Adrenal gland (tissue), 12 donors: Measurements from ENCODE around the gene GPR35. TPM values are rescaled to one million over a fixed set of nuclear protein-coding genes. Genes with fewer than 3 reads are reported as not detected.

Source experiments
- DNase-seq, 7 donors: peaks; one replicate each; pipeline ENCODE4 v3.0.0-alpha.2; 2019 to 2020
- H3K27ac ChIP-seq, 5 donors: fragments of 200-600 bp; sonication (generic) in 4 of 5; 1 replicate in 3 of 5; 2 replicates in 2 of 5; pipeline versions ENCODE4 v1.5.1 to v1.8.0; 2016 to 2020; ENCODE audit warnings: mild to moderate bottlenecking in 1 of 5
- H3K27me3 ChIP-seq: fragments of 200-600 bp; 2 replicates; pipeline ENCODE4 v1.8.0; 2021
- H3K36me3 ChIP-seq, 2 donors: fragments of 200-600 bp; replicated peaks in 1 of 2; 1 replicate in 1 of 2; 2 replicates in 1 of 2; pipeline versions ENCODE4 v1.5.1 to v1.8.0; 2018 to 2022
- H3K4me1 ChIP-seq, 2 donors: fragments of 200-600 bp; replicated peaks in 1 of 2; 1 replicate in 1 of 2; 2 replicates in 1 of 2; pipeline versions ENCODE4 v1.5.1 to v1.8.0; 2018 to 2021
- H3K4me3 ChIP-seq, 4 donors: fragments of 200-600 bp; sonication (generic) in 3 of 4; one replicate each; pipeline ENCODE4 v1.5.1; 2016 to 2018
- H3K9me3 ChIP-seq, 3 donors: fragments of 200-600 bp; sonication (generic) in 1 of 3; replicated peaks in 1 of 3; 1 replicate in 2 of 3; 2 replicates in 1 of 3; pipeline versions ENCODE4 v1.5.1 to v1.8.0; 2016 to 2021
- POLR2A ChIP-seq, 2 donors: fragments of 450-650 bp; IDR thresholded peaks; one replicate each; pipeline ENCODE4 v1.6.1; 2017; ENCODE audit warnings: antibody characterized with exemption in 2 of 2, mild to moderate bottlenecking in 2 of 2, moderate library complexity in 1 of 2
- WGBS, 4 donors: extraction: QIAGEN DNeasy Blood & Tissue Kit in 2 of 4; methylation state at CpG; one replicate each; pipeline versions ENCODE4 v1.1.5 to v1.1.7; 2013 to 2017; 5-methylcytosine and 5-hydroxymethylcytosine counted together
- intact Hi-C, 2 donors: fragments of 100-400 bp; cut with DNase I; formaldehyde crosslinking; loops; one replicate each; pipeline versions ENCODE4 v1.14.1 to v1.15.0; 2022 to 2023
- polyA plus RNA-seq, 3 donors: library from polyadenylated mRNA; stranded (reverse); fragments of 200-250 nt in 2 of 3; fragments of 350-450 nt in 1 of 3; fragmentation: Illumina TruSeq in 1 of 3; extraction: RNeasy Lipid Tissue Mini Kit (QIAGEN cat#74804) in 1 of 3; gene quantifications; one replicate each; pipeline ENCODE4 v1.2.3, GENCODE V29; 2013 to 2014
- total RNA-seq, 9 donors: library from RNA; depleted of rRNA in 4 of 9; stranded (reverse); fragments of >200 nt in 4 of 9; fragments of 120-200 nt in 1 of 9; fragmentation: NEBNext Ultra II Directional in 1 of 9; extraction: Animal tissue kit (Norgen Biotek cat#: 25700) in 1 of 9; gene quantifications; one replicate each; pipeline versions ENCODE4 v1.1.0 to v1.2.4, GENCODE V29; 2013 to 2023
- TF ChIP-seq, protein P1 (sequence below), 6 experiments: fragments of 450-650 bp in 4 of 6; fragments of 200-600 bp in 2 of 6; sonication (generic) in 1 of 6; IDR thresholded peaks; 1 replicate in 5 of 6; 2 replicates in 1 of 6; pipeline versions ENCODE4 v1.5.1 to v1.8.0; 2016 to 2021; ENCODE audit warnings: antibody characterized with exemption in 6 of 6, mild to moderate bottlenecking in 2 of 6, moderate library complexity in 1 of 6
- donor health status: healthy with polysubstance abuse.
- donor health status: Bipolar disorder and iron deficiency.
- donor health status: DM: yes; HTN: yes; CAD: no.
- donor health status: DM: no; HTN: no; CAD: no.
- donor health status: DM: no; HTN: no; CAD: no.
- donor health status: DM: yes; HTN: yes; CAD: no.

GPR35 gene
- total and polyA plus RNA-seq, 12 donors: 0.07 to 5.7 (median 1.0) TPM; not detected in 1

DNA sequence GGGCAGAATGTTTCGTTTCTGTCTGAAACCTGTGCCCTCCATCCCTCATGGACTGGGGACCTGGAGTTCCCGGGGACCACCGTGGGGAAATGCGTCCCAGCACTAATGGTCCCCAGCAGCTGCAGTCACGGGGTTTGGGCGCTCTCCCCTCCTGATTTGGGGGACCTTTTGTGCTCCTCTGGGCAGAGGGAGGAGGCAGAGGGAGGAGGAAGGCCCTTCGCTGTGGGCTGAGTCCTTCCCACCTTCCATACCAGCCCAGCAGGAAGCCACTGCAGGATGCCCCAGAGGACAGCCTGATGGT lies 3.2 kb downstream of the GPR35 start:
- no peaks in the 10 kb centered on the region for H3K4me1 ChIP-seq
- WGBS, 4 donors: 83 to 92% (median 91%) methylated on average over 5 to 7 of the region's 7 CpGs
- peaks cover 3% of the 10 kb centered on the region for H3K27me3 ChIP-seq
- H3K27ac ChIP-seq: no peak overlapping the region
- intact Hi-C loops: no loop called here
- no peak overlapping the region for H3K4me3 ChIP-seq
- TF ChIP-seq, protein P1, sequence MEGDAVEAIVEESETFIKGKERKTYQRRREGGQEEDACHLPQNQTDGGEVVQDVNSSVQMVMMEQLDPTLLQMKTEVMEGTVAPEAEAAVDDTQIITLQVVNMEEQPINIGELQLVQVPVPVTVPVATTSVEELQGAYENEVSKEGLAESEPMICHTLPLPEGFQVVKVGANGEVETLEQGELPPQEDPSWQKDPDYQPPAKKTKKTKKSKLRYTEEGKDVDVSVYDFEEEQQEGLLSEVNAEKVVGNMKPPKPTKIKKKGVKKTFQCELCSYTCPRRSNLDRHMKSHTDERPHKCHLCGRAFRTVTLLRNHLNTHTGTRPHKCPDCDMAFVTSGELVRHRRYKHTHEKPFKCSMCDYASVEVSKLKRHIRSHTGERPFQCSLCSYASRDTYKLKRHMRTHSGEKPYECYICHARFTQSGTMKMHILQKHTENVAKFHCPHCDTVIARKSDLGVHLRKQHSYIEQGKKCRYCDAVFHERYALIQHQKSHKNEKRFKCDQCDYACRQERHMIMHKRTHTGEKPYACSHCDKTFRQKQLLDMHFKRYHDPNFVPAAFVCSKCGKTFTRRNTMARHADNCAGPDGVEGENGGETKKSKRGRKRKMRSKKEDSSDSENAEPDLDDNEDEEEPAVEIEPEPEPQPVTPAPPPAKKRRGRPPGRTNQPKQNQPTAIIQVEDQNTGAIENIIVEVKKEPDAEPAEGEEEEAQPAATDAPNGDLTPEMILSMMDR (IDR thresholded peaks at IDR 0.05): no peak
- no peak for TF ChIP-seq POLR2A (IDR thresholded peaks at IDR 0.05)
- DNase-seq: peak in 3 of 7 donors; percentile 4 to 7 (median 4)
- H3K36me3 ChIP-seq: no peaks in the 10 kb centered on the region
- H3K9me3 ChIP-seq: no peaks in the 10 kb centered on the region

DNA sequence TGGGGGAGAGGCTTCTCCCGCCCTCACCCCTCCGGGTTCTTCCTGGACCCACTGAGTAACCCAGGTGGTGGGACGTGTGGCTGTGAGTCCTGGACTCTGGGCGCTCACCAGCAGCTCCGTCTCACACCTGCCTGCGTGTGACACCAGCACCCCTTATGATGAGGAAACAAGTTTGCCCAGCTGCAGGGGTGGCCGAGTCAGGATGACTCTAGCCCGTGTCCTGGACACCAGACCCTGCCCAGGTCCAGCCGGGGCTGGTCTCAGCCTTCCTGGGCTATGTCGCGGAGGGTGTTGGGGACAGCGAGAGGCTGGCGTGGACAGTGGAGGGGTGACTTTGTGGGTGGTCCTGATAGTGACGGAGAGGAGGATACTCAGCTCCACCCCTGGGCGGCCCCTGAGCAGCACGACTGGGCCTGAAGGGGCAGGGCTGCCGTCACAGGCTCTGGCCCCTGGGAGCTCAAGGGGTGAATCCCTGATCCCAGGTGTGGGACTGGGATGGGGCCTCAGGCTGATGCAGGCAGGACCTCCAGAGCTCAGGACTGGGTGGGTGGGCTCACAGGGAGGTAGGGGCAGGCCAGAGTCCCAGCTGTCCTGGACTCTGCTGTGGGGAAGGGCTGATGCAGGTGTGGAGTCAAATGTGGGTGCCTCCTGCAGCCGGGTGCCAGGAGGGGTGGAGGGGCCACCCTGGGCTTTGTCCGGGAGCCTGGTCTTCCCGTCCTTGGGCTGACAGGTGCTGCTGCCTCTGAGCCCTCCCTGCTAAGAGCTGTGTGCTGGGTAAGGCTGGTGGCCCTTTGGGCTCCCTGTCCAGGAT lies 3.7 kb downstream of the GPR35 start:
- peaks cover 3% of the 10 kb centered on the region for H3K27me3 ChIP-seq
- WGBS, 4 donors: 70 to 86% (median 76%) methylated on average over 6 to 20 of the region's 20 CpGs
- H3K27ac ChIP-seq: no peak overlapping the region
- TF ChIP-seq POLR2A (IDR thresholded peaks at IDR 0.05): no peak
- TF ChIP-seq, protein P1 (IDR thresholded peaks at IDR 0.05): no peak
- no peaks in the 10 kb centered on the region for H3K4me1 ChIP-seq
- DNase-seq: peak in 3 of 7 donors; percentile 4 to 9 (median 9)
- intact Hi-C loops: no loop called here
- H3K4me3 ChIP-seq: no peak overlapping the region
- H3K36me3 ChIP-seq: no peaks in the 10 kb centered on the region
- no peaks in the 10 kb centered on the region for H3K9me3 ChIP-seq

DNA sequence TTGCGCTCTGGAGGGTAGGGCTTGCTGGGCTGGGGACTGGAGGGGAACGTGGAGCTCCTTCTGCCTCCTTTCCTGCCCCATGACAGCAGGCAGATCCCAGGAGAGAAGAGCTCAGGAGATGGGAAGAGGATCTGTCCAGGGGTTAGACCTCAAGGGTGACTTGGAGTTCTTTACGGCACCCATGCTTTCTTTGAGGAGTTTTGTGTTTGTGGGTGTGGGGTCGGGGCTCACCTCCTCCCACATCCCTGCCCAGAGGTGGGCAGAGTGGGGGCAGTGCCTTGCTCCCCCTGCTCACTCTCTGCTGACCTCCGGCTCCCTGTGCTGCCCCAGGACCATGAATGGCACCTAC lies 4.3 kb downstream of the GPR35 start:
- WGBS, 4 donors: 68 to 100% (median 87%) methylated on average over 2 to 5 of the region's 5 CpGs
- no peak for TF ChIP-seq POLR2A (IDR thresholded peaks at IDR 0.05)
- TF ChIP-seq, protein P1 (IDR thresholded peaks at IDR 0.05): no peak
- H3K27me3 ChIP-seq: peaks cover 3% of the 10 kb centered on the region
- no peaks in the 10 kb centered on the region for H3K4me1 ChIP-seq
- intact Hi-C loops: no loop called here
- H3K27ac ChIP-seq: no peak overlapping the region
- no peaks in the 10 kb centered on the region for H3K36me3 ChIP-seq
- DNase-seq: peak in 1 of 7 donors; percentile 9
- H3K4me3 ChIP-seq: no peak overlapping the region
- no peaks in the 10 kb centered on the region for H3K9me3 ChIP-seq

DNA sequence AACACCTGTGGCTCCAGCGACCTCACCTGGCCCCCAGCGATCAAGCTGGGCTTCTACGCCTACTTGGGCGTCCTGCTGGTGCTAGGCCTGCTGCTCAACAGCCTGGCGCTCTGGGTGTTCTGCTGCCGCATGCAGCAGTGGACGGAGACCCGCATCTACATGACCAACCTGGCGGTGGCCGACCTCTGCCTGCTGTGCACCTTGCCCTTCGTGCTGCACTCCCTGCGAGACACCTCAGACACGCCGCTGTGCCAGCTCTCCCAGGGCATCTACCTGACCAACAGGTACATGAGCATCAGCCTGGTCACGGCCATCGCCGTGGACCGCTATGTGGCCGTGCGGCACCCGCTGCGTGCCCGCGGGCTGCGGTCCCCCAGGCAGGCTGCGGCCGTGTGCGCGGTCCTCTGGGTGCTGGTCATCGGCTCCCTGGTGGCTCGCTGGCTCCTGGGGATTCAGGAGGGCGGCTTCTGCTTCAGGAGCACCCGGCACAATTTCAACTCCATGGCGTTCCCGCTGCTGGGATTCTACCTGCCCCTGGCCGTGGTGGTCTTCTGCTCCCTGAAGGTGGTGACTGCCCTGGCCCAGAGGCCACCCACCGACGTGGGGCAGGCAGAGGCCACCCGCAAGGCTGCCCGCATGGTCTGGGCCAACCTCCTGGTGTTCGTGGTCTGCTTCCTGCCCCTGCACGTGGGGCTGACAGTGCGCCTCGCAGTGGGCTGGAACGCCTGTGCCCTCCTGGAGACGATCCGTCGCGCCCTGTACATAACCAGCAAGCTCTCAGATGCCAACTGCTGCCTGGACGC lies 4.9 kb downstream of the GPR35 start:
- Histone ChIP-seq H3K27me3 (peaks cover 3% of the 10 kb centered on the region), H3K9me3 (no peaks in the 10 kb centered on the region), H3K4me3 (no peak overlapping the region), H3K36me3 (no peaks in the 10 kb centered on the region), H3K4me1 (no peaks in the 10 kb centered on the region), H3K27ac (no peak overlapping the region)
- TF ChIP-seq POLR2A (IDR thresholded peaks at IDR 0.05): no peak
- TF ChIP-seq, protein P1 (IDR thresholded peaks at IDR 0.05): no peak
- peak in 3 of 7 donors; percentile 4 to 9 (median 9) for DNase-seq
- WGBS, 4 donors: 92 to 100% (median 93%) methylated on average over 1 to 50 of the region's 50 CpGs
- intact Hi-C loops: no loop called here
